GM23248 (cell line): ENCODE measurements around the gene HIBADH.

Source experiments
- EZH2 ChIP-seq: fragments of 200-600 bp; sonication (generic); IDR thresholded peaks from 2 replicates; pipeline ENCODE4 v1.6.1; 2018; ENCODE audit warnings: antibody characterized with exemption, mild to moderate bottlenecking; ENCODE audit not compliant: insufficient read depth, poor library complexity, severe bottlenecking
- EZH2phosphoT487 ChIP-seq: fragments of 200-600 bp; sonication (generic); IDR thresholded peaks from 2 replicates; pipeline ENCODE4 v1.6.1; 2018; ENCODE audit warnings: antibody characterized with exemption, moderate library complexity, mild to moderate bottlenecking, low read depth; ENCODE audit not compliant: insufficient read depth

DNA sequence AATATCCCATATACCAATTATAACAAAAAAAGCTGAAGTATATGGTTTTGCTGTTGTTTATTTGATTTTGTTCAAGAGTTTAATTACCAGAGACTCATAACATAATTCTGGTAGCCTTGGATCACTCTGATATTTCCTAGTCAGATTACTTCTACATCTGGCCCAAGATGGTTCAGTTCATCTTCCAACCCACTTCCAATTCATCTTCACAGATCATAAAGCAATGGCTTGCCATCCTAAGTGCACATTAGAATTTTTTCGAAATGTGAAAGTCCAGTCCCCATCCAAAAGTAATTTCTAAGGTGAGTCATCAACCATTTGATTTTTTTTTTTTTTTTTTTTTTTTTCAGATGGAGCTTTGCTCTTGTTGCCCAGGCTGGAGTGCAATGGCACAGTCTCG lies 8.0 kb upstream of the HIBADH start:
- TF ChIP-seq EZH2phosphoT487 (no peak), EZH2 (no peak)
